GM18526 (cell line): ENCODE measurements around the gene TAOK3.

Experiments
- POLR2A ChIP-seq: IDR thresholded peaks from 3 replicates; pipeline ENCODE4 v1.6.1; 2011; ENCODE audit not compliant: insufficient read length; ENCODE audit errors: extremely low read depth

TAOK3 gene

GRCh38 chr12:118213452-118213851 is 159.3 kb downstream of the TAOK3 start:
- TF ChIP-seq POLR2A: no peak

- TF ChIP-seq POLR2A: no peak
These were observed 160.1 kb downstream of the TAOK3 start for GRCh38 chr12:118212606-118213005.

DNA sequence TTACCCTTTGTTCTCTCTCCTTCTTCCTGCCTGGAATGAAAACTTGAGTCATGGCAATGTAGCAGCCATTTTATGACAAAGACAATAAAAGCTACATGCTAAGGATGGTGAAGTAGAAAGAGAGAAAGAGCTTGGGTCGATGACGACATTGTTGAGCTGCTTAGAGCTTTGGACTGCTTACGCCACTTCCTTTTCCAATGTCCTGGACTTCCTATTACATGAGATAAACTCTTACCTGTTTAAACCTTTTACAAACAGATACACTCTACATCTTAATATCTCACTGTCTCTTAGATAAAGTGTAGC is 166.6 kb downstream of the TAOK3 start:
- no peak for TF ChIP-seq POLR2A

- TF ChIP-seq POLR2A: no peak
These were observed 178.7 kb downstream of the TAOK3 start for GRCh38 chr12:118193958-118194357.

DNA sequence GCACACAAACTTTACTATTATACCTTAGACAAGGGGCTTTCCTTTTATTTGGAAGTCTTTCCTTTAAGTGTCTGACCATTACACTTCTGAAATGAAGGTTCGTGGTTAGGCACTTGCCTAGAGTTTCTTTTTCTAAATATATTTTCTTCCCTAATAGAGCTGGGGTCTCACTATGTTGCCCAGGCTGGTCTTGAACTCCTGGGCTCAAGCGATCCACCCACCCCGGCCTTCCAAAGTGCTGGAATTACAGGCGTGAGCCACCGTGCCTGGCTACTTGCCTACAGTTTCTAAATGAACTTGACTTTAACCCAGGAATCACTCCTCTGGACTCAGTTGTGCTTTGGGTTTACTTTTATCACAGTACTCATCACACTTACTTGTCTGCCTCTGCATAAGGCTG is 179.2 kb downstream of the TAOK3 start:
- TF ChIP-seq POLR2A: no peak

- TF ChIP-seq POLR2A: no peak
These were observed 182.4 kb downstream of the TAOK3 start for GRCh38 chr12:118190266-118190665.

- TF ChIP-seq POLR2A: no peak
These were observed 182.9 kb downstream of the TAOK3 start for GRCh38 chr12:118189741-118190191.

DNA sequence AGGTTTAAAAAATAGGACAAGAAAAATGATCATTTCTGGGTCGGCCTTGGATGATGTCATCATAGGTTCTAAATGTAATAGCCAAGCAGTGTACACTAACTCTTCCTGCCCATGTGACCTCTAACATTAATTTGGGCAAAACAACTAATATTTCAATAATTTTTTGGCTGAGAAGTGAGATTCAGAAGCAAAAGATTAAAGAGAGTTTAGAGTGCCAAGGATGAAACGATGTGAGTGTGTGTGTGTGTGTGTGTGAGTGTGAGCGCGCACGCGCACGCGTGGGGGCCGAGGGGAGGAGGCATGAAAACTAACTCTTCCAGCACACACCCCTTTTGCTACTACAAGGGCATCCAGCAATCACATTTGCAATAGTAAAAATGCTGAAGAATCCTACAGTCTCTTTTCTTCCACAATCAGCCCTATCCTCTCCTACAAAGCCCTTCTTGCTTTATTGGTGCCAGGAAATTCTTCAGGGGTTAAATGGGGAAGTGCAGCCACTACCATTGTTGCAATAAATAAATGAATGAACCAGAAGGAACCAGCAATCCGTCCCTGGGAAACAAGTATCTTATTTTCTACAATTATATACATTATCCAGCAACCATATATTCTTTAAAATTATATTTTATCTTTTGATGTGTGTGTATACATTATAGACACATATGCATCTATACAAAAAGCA is 183.9 kb downstream of the TAOK3 start:
- no peak for TF ChIP-seq POLR2A

- no peak for TF ChIP-seq POLR2A
These were observed 184.8 kb downstream of the TAOK3 start for GRCh38 chr12:118187751-118188435.

DNA sequence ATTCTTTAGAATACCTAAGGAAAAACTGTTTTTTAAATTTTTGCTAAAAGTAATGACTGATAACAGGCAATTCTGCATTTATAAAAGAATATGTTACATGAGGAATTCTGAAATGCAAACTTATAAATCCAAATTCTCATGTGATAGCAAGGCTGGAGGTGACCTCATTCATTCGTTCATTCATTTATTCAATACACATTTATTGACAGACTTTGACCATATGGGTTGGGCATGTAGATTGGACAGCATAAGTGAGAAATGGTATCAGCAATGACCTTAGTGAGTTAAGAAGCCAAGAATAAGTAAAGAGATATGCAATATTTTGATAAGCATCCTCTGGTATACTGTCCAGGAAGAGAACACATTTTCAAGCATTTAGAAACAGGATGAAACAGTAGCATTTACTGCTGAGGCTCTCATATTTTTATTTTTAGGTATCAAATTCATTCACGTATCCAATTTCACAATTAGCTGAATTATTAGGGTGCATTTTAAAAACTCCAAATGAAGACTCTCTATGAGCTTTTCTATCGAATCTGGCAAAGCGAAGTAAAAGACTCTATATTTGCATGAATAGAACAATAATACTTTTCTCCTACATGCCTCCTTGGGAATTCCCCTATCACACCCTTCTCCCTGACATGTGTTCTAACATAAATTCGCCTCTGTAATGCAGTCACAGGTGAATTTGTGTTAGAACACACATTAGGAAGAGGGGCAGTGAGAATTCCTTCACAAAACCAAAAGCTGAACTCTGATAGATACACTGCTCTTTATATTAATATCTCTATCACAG is 186.9 kb downstream of the TAOK3 start:
- TF ChIP-seq POLR2A: no peak

- TF ChIP-seq POLR2A: no peak
These were observed 189.0 kb downstream of the TAOK3 start for GRCh38 chr12:118183711-118184110.

- no peak for TF ChIP-seq POLR2A
These were observed 189.6 kb downstream of the TAOK3 start for GRCh38 chr12:118183155-118183554.

GRCh38 chr12:118175823-118176447 is 196.8 kb downstream of the TAOK3 start:
- no peak for TF ChIP-seq POLR2A

- TF ChIP-seq POLR2A: no peak
These were observed 205.8 kb downstream of the TAOK3 start for GRCh38 chr12:118166946-118167345.

DNA sequence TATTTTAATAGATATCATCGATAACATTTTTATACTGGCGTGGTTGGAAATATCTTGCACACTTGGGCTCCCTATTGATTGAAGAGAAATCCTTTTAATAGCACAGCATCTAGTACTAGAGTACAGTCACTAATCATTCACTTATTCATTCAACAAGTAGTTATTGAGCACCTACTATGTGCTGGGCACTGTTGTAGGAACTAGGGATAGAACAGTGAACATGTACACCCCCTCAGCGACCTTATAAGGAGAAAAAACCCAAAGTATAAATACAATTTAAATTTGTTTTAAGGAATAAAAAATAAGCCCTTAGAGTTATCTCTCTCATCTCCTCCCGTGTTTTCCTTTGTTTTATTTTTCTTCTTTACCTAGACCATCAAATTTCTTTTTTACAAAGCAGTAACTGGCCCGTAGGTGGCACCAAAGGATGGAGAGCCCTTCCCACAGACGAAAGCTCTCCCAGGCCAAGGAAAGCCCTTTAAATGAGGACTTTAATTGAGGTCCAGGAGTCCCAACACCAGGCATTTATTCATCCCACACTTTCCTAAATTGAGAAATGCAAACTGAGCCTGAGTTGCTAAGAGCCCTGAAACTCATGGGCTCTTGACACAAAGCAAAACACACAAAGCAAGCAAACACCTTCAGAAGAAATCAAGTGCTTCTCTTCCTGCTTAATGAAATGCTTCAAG is 207.8 kb downstream of the TAOK3 start:
- TF ChIP-seq POLR2A: no peak
